ENCODE measurements around the gene RAD51B. TPM values are rescaled to one million over a fixed set of nuclear protein-coding genes. Genes with fewer than 3 reads are reported as not detected.

RAD51B gene
- total RNA-seq, 1 experiment from 2014 or later: 14.2 TPM

DNA sequence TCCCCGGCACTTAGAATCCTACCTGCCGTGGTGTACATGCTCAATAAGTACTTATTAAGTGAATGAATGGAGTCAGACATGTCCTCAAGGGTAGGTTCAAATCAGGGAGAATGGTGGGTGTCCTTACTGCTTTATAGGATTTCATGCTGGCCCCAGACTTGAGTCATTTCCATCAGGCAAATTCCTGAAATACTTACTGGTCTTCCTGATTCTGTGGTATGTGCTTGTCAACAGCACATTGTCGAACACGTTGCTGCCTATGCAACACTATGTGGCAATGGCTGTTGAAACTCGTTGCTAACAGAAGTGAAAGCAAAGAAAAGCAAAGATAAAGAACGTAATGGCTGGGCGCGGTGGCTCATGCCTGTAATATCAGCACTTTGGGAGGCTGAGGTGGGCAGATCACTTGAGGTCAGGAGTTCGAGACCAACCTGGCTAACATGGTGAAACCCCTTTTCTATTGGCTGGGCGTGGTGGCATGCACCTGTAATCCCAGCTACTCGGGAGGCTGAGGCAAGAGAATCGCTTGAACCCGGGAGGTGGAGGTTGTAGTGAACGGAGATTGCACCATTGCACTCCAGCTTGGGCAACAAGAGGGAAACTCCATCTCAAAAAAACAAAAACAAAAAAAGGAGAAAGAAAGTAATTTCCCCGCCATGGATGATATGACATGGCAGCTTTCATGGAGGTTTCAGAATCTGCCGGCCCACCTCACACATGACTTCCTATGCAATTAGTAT is 758.4 kb downstream of the RAD51B start:
- POLR2A ChIA-PET: no interaction called here
- TF ChIP-seq PRRX2 (CRISPR knock-in tag; IDR thresholded peaks at IDR 0.05): no peak
- peak; percentile 95 for TF ChIP-seq GABPB1 (CRISPR knock-in tag; IDR thresholded peaks at IDR 0.05)
- H3K27me3 Mint-ChIP-seq (ENCODE audit: low read depth): no peaks in the 10 kb centered on the region; the same call in 1 of the 2 replicates
- H3K27ac Mint-ChIP-seq: no peak overlapping the region
- H3K4me1 Mint-ChIP-seq: peaks cover 20% of the 10 kb centered on the region
- CTCF ChIA-PET: interaction anchor here (1.1 kb wide), 1 partner anchor 10 kb away, joined by 3 read pairs; no protein-coding TSS in a partner anchor
- no peak overlapping the region for H3K4me3 Mint-ChIP-seq
- DNase-seq (ENCODE audit: low spot score) (no peak), ATAC-seq (peak; percentile 41; the same call in 1 of the 2 replicates)
- H3K36me3 Mint-ChIP-seq: peaks cover 5% of the 10 kb centered on the region; the same call in 1 of the 2 replicates
- H3K9me3 Mint-ChIP-seq: peaks cover 18% of the 10 kb centered on the region

DNA sequence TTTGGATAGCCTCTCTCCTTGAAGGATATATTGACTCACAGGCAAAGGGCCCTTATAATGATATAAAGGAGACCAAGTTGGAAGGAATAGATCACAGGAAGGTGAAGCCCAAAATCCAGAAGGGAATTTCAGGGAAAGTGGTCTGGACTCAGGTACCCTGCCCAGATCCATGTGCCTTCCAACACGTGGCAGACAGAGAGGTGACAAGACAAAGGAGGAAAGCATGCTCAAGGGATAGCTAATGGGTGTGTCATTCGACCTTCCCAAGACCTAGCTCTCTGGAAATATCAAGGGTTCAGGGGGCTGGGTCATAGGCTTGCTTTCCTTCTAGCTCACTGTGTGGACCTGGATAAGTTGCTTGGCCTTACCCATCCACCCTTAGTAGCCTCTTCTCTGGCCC is 759.0 kb downstream of the RAD51B start:
- ATAC-seq: no peak
- CTCF ChIA-PET: interaction anchor here (1.1 kb wide), 1 partner anchor 9 kb away, joined by 3 read pairs; no protein-coding TSS in a partner anchor

More for the DNA sequence above, 759.0 kb downstream of the RAD51B start:
- H3K4me3 Mint-ChIP-seq: no peak overlapping the region
- peaks cover 18% of the 10 kb centered on the region for H3K9me3 Mint-ChIP-seq
- POLR2A ChIA-PET: no interaction called here
- no peak for DNase-seq (ENCODE audit: low spot score)
- H3K36me3 Mint-ChIP-seq: peaks cover 5% of the 10 kb centered on the region; the same call in 1 of the 2 replicates
- TF ChIP-seq FOXK1 (CRISPR knock-in tag; IDR thresholded peaks at IDR 0.05) (no peak), NFATC4 (CRISPR knock-in tag; IDR thresholded peaks at IDR 0.05) (no peak), GRHL2 (CRISPR knock-in tag; IDR thresholded peaks at IDR 0.05; ENCODE audit: insufficient replicate concordance, severe bottlenecking) (no peak), SOX15 (CRISPR knock-in tag; IDR thresholded peaks at IDR 0.05) (no peak), ELF4 (CRISPR knock-in tag; IDR thresholded peaks at IDR 0.05; ENCODE audit: low read depth) (no peak), ZNF138 (CRISPR knock-in tag; conservative IDR thresholded peaks at IDR 0.05) (no peak), NR2C2 (CRISPR knock-in tag; IDR thresholded peaks at IDR 0.05) (no peak), ZNF671 (CRISPR knock-in tag; IDR thresholded peaks at IDR 0.05) (no peak), NR1H2 (CRISPR knock-in tag; IDR thresholded peaks at IDR 0.05) (no peak), EMX1 (CRISPR knock-in tag; IDR thresholded peaks at IDR 0.05) (no peak), SMAD3 (CRISPR knock-in tag; IDR thresholded peaks at IDR 0.05; ENCODE audit: borderline replicate concordance) (no peak), ZNF396 (CRISPR knock-in tag; IDR thresholded peaks at IDR 0.05; ENCODE audit: borderline replicate concordance) (no peak), CREM (CRISPR knock-in tag; IDR thresholded peaks at IDR 0.05) (no peak), ESRRA (CRISPR knock-in tag; IDR thresholded peaks at IDR 0.05; ENCODE audit: borderline replicate concordance) (no peak), ZNF416 (CRISPR knock-in tag; IDR thresholded peaks at IDR 0.05) (no peak)
- TF ChIP-seq, protein P1, sequence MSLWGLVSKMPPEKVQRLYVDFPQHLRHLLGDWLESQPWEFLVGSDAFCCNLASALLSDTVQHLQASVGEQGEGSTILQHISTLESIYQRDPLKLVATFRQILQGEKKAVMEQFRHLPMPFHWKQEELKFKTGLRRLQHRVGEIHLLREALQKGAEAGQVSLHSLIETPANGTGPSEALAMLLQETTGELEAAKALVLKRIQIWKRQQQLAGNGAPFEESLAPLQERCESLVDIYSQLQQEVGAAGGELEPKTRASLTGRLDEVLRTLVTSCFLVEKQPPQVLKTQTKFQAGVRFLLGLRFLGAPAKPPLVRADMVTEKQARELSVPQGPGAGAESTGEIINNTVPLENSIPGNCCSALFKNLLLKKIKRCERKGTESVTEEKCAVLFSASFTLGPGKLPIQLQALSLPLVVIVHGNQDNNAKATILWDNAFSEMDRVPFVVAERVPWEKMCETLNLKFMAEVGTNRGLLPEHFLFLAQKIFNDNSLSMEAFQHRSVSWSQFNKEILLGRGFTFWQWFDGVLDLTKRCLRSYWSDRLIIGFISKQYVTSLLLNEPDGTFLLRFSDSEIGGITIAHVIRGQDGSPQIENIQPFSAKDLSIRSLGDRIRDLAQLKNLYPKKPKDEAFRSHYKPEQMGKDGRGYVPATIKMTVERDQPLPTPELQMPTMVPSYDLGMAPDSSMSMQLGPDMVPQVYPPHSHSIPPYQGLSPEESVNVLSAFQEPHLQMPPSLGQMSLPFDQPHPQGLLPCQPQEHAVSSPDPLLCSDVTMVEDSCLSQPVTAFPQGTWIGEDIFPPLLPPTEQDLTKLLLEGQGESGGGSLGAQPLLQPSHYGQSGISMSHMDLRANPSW (CRISPR knock-in tag; conservative IDR thresholded peaks at IDR 0.05; ENCODE audit: low read depth): no peak
- TF ChIP-seq, protein P2, sequence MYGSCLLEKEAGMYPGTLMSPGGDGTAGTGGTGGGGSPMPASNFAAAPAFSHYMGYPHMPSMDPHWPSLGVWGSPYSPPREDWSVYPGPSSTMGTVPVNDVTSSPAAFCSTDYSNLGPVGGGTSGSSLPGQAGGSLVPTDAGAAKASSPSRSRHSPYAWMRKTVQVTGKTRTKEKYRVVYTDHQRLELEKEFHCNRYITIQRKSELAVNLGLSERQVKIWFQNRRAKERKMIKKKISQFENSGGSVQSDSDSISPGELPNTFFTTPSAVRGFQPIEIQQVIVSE (CRISPR knock-in tag; IDR thresholded peaks at IDR 0.05; ENCODE audit: borderline replicate concordance): no peak
- TF ChIP-seq, protein P3, sequence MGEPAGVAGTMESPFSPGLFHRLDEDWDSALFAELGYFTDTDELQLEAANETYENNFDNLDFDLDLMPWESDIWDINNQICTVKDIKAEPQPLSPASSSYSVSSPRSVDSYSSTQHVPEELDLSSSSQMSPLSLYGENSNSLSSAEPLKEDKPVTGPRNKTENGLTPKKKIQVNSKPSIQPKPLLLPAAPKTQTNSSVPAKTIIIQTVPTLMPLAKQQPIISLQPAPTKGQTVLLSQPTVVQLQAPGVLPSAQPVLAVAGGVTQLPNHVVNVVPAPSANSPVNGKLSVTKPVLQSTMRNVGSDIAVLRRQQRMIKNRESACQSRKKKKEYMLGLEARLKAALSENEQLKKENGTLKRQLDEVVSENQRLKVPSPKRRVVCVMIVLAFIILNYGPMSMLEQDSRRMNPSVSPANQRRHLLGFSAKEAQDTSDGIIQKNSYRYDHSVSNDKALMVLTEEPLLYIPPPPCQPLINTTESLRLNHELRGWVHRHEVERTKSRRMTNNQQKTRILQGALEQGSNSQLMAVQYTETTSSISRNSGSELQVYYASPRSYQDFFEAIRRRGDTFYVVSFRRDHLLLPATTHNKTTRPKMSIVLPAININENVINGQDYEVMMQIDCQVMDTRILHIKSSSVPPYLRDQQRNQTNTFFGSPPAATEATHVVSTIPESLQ (CRISPR knock-in tag; IDR thresholded peaks at IDR 0.05): no peak
- TF ChIP-seq, protein P4, sequence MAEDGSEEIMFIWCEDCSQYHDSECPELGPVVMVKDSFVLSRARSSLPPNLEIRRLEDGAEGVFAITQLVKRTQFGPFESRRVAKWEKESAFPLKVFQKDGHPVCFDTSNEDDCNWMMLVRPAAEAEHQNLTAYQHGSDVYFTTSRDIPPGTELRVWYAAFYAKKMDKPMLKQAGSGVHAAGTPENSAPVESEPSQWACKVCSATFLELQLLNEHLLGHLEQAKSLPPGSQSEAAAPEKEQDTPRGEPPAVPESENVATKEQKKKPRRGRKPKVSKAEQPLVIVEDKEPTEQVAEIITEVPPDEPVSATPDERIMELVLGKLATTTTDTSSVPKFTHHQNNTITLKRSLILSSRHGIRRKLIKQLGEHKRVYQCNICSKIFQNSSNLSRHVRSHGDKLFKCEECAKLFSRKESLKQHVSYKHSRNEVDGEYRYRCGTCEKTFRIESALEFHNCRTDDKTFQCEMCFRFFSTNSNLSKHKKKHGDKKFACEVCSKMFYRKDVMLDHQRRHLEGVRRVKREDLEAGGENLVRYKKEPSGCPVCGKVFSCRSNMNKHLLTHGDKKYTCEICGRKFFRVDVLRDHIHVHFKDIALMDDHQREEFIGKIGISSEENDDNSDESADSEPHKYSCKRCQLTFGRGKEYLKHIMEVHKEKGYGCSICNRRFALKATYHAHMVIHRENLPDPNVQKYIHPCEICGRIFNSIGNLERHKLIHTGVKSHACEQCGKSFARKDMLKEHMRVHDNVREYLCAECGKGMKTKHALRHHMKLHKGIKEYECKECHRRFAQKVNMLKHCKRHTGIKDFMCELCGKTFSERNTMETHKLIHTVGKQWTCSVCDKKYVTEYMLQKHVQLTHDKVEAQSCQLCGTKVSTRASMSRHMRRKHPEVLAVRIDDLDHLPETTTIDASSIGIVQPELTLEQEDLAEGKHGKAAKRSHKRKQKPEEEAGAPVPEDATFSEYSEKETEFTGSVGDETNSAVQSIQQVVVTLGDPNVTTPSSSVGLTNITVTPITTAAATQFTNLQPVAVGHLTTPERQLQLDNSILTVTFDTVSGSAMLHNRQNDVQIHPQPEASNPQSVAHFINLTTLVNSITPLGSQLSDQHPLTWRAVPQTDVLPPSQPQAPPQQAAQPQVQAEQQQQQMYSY (CRISPR knock-in tag; IDR thresholded peaks at IDR 0.05): no peak
- TF ChIP-seq, protein P5, sequence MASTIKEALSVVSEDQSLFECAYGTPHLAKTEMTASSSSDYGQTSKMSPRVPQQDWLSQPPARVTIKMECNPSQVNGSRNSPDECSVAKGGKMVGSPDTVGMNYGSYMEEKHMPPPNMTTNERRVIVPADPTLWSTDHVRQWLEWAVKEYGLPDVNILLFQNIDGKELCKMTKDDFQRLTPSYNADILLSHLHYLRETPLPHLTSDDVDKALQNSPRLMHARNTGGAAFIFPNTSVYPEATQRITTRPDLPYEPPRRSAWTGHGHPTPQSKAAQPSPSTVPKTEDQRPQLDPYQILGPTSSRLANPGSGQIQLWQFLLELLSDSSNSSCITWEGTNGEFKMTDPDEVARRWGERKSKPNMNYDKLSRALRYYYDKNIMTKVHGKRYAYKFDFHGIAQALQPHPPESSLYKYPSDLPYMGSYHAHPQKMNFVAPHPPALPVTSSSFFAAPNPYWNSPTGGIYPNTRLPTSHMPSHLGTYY (CRISPR knock-in tag; IDR thresholded peaks at IDR 0.05): no peak
- H3K27me3 Mint-ChIP-seq (ENCODE audit: low read depth): no peaks in the 10 kb centered on the region; the same call in 1 of the 2 replicates
- peaks cover 20% of the 10 kb centered on the region for H3K4me1 Mint-ChIP-seq
- H3K27ac Mint-ChIP-seq: no peak overlapping the region
